GM23248 (cell line): ENCODE results near the gene TMEM26. TPM values are rescaled to one million over a fixed set of nuclear protein-coding genes. Genes with fewer than 3 reads are reported as not detected.

Experiments used
- DNase-seq: peaks from one replicate; pipeline ENCODE4 v3.0.0-alpha.2; 2015
- H2AFZ ChIP-seq: fragments of 200-600 bp; sonication (generic); 2 replicates; pipeline ENCODE4 v1.6.1; 2016; ENCODE audit warnings: antibody characterized with exemption
- H3F3A ChIP-seq: fragments of 200-600 bp; sonication (generic); 2 replicates; pipeline ENCODE4 v1.6.1; 2016; ENCODE audit warnings: mild to moderate bottlenecking, antibody characterized with exemption, mixed run types; ENCODE audit not compliant: insufficient read depth
- H3K27ac ChIP-seq: fragments of 200-600 bp; sonication (generic); 2 replicates; pipeline ENCODE4 v1.5.1; 2016; ENCODE audit warnings: mild to moderate bottlenecking
- H3K27me3 ChIP-seq: fragments of 200-600 bp; sonication (generic); replicated peaks from 2 replicates; pipeline ENCODE4 v1.6.1; 2016; ENCODE audit warnings: mild to moderate bottlenecking; ENCODE audit not compliant: insufficient read depth
- H3K36me3 ChIP-seq: fragments of 200-600 bp; sonication (generic); 2 replicates; pipeline ENCODE4 v1.6.1; 2016; ENCODE audit warnings: low read depth, mild to moderate bottlenecking
- H3K4me1 ChIP-seq: fragments of 200-600 bp; sonication (generic); 2 replicates; pipeline ENCODE4 v1.6.1; 2016; ENCODE audit warnings: mild to moderate bottlenecking; ENCODE audit not compliant: insufficient read depth
- H3K4me2 ChIP-seq: fragments of 200-600 bp; sonication (generic); one replicate; pipeline ENCODE4 v1.6.1; 2016; ENCODE audit warnings: mild to moderate bottlenecking; ENCODE audit not compliant: unreplicated experiment
- H3K4me3 ChIP-seq: fragments of 200-600 bp; sonication (generic); 2 replicates; pipeline ENCODE4 v1.5.1; 2016; ENCODE audit warnings: mild to moderate bottlenecking
- H3K79me2 ChIP-seq: fragments of 200-600 bp; sonication (generic); 2 replicates; pipeline ENCODE4 v1.6.1; 2016; ENCODE audit warnings: mild to moderate bottlenecking; ENCODE audit not compliant: insufficient read depth
- H3K9ac ChIP-seq: fragments of 200-600 bp; sonication (generic); 2 replicates; pipeline ENCODE4 v1.6.1; 2016; ENCODE audit warnings: mild to moderate bottlenecking
- H3K9me2 ChIP-seq: fragments of 200-600 bp; sonication (generic); 2 replicates; pipeline ENCODE4 v1.6.1; 2016; ENCODE audit warnings: mixed run types, mild to moderate bottlenecking, moderate library complexity; ENCODE audit not compliant: insufficient read depth
- H3K9me3 ChIP-seq: fragments of 200-600 bp; sonication (generic); one replicate; pipeline ENCODE4 v1.6.1; 2017; ENCODE audit warnings: low read depth
- H4K20me1 ChIP-seq: fragments of 200-600 bp; sonication (generic); 2 replicates; pipeline ENCODE4 v1.6.0; 2016; ENCODE audit not compliant: insufficient read depth
- EZH2 ChIP-seq: fragments of 200-600 bp; sonication (generic); IDR thresholded peaks from 2 replicates; pipeline ENCODE4 v1.6.1; 2018; ENCODE audit warnings: antibody characterized with exemption, mild to moderate bottlenecking; ENCODE audit not compliant: insufficient read depth, poor library complexity, severe bottlenecking
- EZH2phosphoT487 ChIP-seq: fragments of 200-600 bp; sonication (generic); IDR thresholded peaks from 2 replicates; pipeline ENCODE4 v1.6.1; 2018; ENCODE audit warnings: antibody characterized with exemption, moderate library complexity, mild to moderate bottlenecking, low read depth; ENCODE audit not compliant: insufficient read depth
- WGBS, 2 experiments: methylation state at CpG; one replicate each; pipeline ENCODE4 v1.1.6; 2015 to 2017; ENCODE audit warnings: low lambda C conversion rate in 2 of 2, low coverage in 1 of 2; ENCODE audit errors: missing lambda C conversion rate in 2 of 2; 5-methylcytosine and 5-hydroxymethylcytosine counted together
- in situ Hi-C: fragments of 300-500 bp; cut with MboI; formaldehyde crosslinking; loops from 2 replicates; pipeline ENCODE4 v1.15.0; 2020
- polyA plus RNA-seq: library from polyadenylated mRNA; unstranded; fragments of >200 nt; fragmentation: Nextera tagmentation; extraction: Ambion mirVana; gene quantifications from 2 replicates; pipeline ENCODE4 v1.2.1, GENCODE V29; 2016
- total RNA-seq: library from RNA; depleted of rRNA; stranded (reverse); fragments of >200 nt; shearing (Covaris generic); gene quantifications from 2 replicates; pipeline ENCODE4 v1.2.3, GENCODE V29; 2014

The TMEM26 gene
- total and polyA plus RNA-seq, 2 experiments from 2014 or later: 0.04 TPM; not detected in 1

GRCh38 chr10:61398366-61399129, 54.6 kb downstream of the TMEM26 start:
- peaks cover 17% of the 10 kb centered on the region for H3K4me1 ChIP-seq
- H3K79me2 ChIP-seq: no peaks in the 10 kb centered on the region
- peak overlapping the region; percentile 85; the same call in 1 of the 2 replicates for H3K9ac ChIP-seq
- TF ChIP-seq EZH2 (no peak), EZH2phosphoT487 (no peak)
- H3K4me3 ChIP-seq: no peak overlapping the region
- H3K27me3 ChIP-seq: no peaks in the 10 kb centered on the region
- no peaks in the 10 kb centered on the region for H4K20me1 ChIP-seq
- DNase-seq: peak; percentile 1
- peaks cover 7% of the 10 kb centered on the region; the same call in 1 of the 2 replicates for H3F3A ChIP-seq
- peak overlapping the region; percentile 96 for H3K4me2 ChIP-seq
- no peaks in the 10 kb centered on the region for H3K9me3 ChIP-seq
- in situ Hi-C loops: no loop called here
- H2AFZ ChIP-seq: peak overlapping the region; percentile 97
- 83 to 85% methylated on average over 2 of the region's 2 CpGs for WGBS, 2 experiments
- H3K27ac ChIP-seq: no peak overlapping the region
- H3K9me2 ChIP-seq: no peaks in the 10 kb centered on the region
- no peaks in the 10 kb centered on the region for H3K36me3 ChIP-seq

- H3K9ac ChIP-seq: peak overlapping the region; percentile 85
Observed at GRCh38 chr10:61397175-61397986, 55.8 kb downstream of the TMEM26 start.

GRCh38 chr10:61391281-61391680, 61.9 kb downstream of the TMEM26 start:
- no peaks in the 10 kb centered on the region for H3K9me2 ChIP-seq
- WGBS, 2 experiments: 71 to 79% methylated on average over 3 of the region's 3 CpGs
- H3K9ac ChIP-seq: no peak overlapping the region
- no peak overlapping the region for H3K4me3 ChIP-seq
- no peak overlapping the region for H2AFZ ChIP-seq
- H3K27me3 ChIP-seq: no peaks in the 10 kb centered on the region
- no peaks in the 10 kb centered on the region for H4K20me1 ChIP-seq
- H3K4me1 ChIP-seq: no peaks in the 10 kb centered on the region
- H3K4me2 ChIP-seq: no peak overlapping the region
- no peaks in the 10 kb centered on the region for H3F3A ChIP-seq
- no peaks in the 10 kb centered on the region for H3K36me3 ChIP-seq
- no peaks in the 10 kb centered on the region for H3K79me2 ChIP-seq
- no peak for TF ChIP-seq EZH2phosphoT487
- TF ChIP-seq EZH2: no peak
- H3K9me3 ChIP-seq: no peaks in the 10 kb centered on the region
- in situ Hi-C loops: no loop called here
- no peak for DNase-seq
- H3K27ac ChIP-seq: no peak overlapping the region

More at GRCh38 chr10:61397175-61397986, 55.8 kb downstream of the TMEM26 start:
- Histone ChIP-seq H3F3A (peaks cover 7% of the 10 kb centered on the region; the same call in 1 of the 2 replicates), H3K79me2 (no peaks in the 10 kb centered on the region), H3K9me3 (no peaks in the 10 kb centered on the region), H2AFZ (peak overlapping the region; percentile 97), H3K27me3 (no peaks in the 10 kb centered on the region), H3K4me1 (peaks cover 17% of the 10 kb centered on the region), H3K27ac (peak overlapping the region; percentile 90), H3K4me2 (peak overlapping the region; percentile 96), H4K20me1 (no peaks in the 10 kb centered on the region), H3K4me3 (peak overlapping the region; percentile 73), H3K9me2 (no peaks in the 10 kb centered on the region), H3K36me3 (no peaks in the 10 kb centered on the region)
- WGBS, 2 experiments: 31% methylated on average over 7 of the region's 7 CpGs
- TF ChIP-seq EZH2: no peak
- no peak for TF ChIP-seq EZH2phosphoT487
- in situ Hi-C loops: no loop called here
- peak; percentile 84 for DNase-seq

- Histone ChIP-seq H3F3A (no peaks in the 10 kb centered on the region), H4K20me1 (no peaks in the 10 kb centered on the region), H3K9me2 (no peaks in the 10 kb centered on the region), H3K36me3 (no peaks in the 10 kb centered on the region), H3K79me2 (no peaks in the 10 kb centered on the region), H3K4me2 (no peak overlapping the region), H3K9me3 (no peaks in the 10 kb centered on the region), H3K9ac (no peak overlapping the region), H3K4me1 (no peaks in the 10 kb centered on the region), H3K27me3 (no peaks in the 10 kb centered on the region), H3K27ac (no peak overlapping the region), H3K4me3 (no peak overlapping the region), H2AFZ (no peak overlapping the region)
- in situ Hi-C loops: no loop called here
- no peak for DNase-seq
- WGBS, 2 experiments: 77 to 82% methylated on average over 4 of the region's 4 CpGs
- TF ChIP-seq EZH2phosphoT487: no peak
- TF ChIP-seq EZH2: no peak
Observed at GRCh38 chr10:61390851-61391250, 62.3 kb downstream of the TMEM26 start.
